OCI-LY7 (cell line): Measurements from ENCODE around the gene DHRS3. TPM values are rescaled to one million over a fixed set of nuclear protein-coding genes. Genes with fewer than 3 reads are reported as not detected.

Experiments
- BruUV-seq: library from RNA; stranded (reverse); fragments of 400-500 nt; replicated peaks from 2 replicates; lab custom pipeline; 2021; lab: Mats Ljungman, UMichigan
- CTCF ChIA-PET: fragments of 300-600 bp; sonication (Branson Sonifier 250); formaldehyde crosslinking; loops from one replicate; lab custom pipeline; 2022; ENCODE audit warnings: antibody characterized with exemption; ENCODE audit not compliant: unreplicated experiment; lab: Charles Lee
- POLR2A ChIA-PET: fragments of 300-600 bp; sonication (Branson Sonifier 250); formaldehyde crosslinking; loops from one replicate; lab custom pipeline; 2022; ENCODE audit warnings: antibody characterized with exemption; lab: Charles Lee
- DNase-seq: peaks from one replicate; pipeline ENCODE4 v3.0.0-alpha.2; 2015; ENCODE audit warnings: low spot score
- H2AFZ ChIP-seq: fragments of 200-600 bp; sonication (generic), shearing (Covaris generic); 2 replicates; pipeline ENCODE4 v1.6.1; 2014; ENCODE audit warnings: mild to moderate bottlenecking, antibody characterized with exemption, low read length, moderate library complexity
- H3K27ac ChIP-seq: fragments of 200-600 bp; sonication (generic); 2 replicates; pipeline ENCODE4 v1.5.1; 2014; ENCODE audit warnings: mixed run types, low read depth, mild to moderate bottlenecking, moderate library complexity, low read length, inconsistent platforms; ENCODE audit not compliant: poor library complexity, severe bottlenecking
- H3K36me3 ChIP-seq: fragments of 200-600 bp; sonication (generic); 2 replicates; pipeline ENCODE4 v1.6.1; 2014; ENCODE audit warnings: mild to moderate bottlenecking, antibody characterized with exemption, low read length, moderate library complexity, mixed read lengths; ENCODE audit not compliant: insufficient read depth
- H3K4me1 ChIP-seq: fragments of 200-600 bp; sonication (generic); 2 replicates; pipeline ENCODE4 v1.5.1; 2014; ENCODE audit warnings: mild to moderate bottlenecking, low read length; ENCODE audit not compliant: insufficient read depth, poor library complexity, severe bottlenecking
- H3K4me2 ChIP-seq: fragments of 200-600 bp; sonication (generic); 2 replicates; pipeline ENCODE4 v1.6.1; 2014; ENCODE audit warnings: mild to moderate bottlenecking, low read length
- H3K4me3 ChIP-seq: fragments of 200-600 bp; sonication (generic); 2 replicates; pipeline ENCODE4 v1.5.1; 2014; ENCODE audit warnings: mild to moderate bottlenecking, low read depth, low read length; ENCODE audit not compliant: poor library complexity, severe bottlenecking
- H3K79me2 ChIP-seq: fragments of 200-600 bp; sonication (generic); 2 replicates; pipeline ENCODE4 v1.6.1; 2016; ENCODE audit warnings: low read depth, mild to moderate bottlenecking, low read length, moderate library complexity, mixed read lengths; ENCODE audit not compliant: insufficient read depth
- H3K9me2 ChIP-seq: fragments of 200-600 bp; sonication (generic); 2 replicates; pipeline ENCODE4 v1.6.1; 2016; ENCODE audit warnings: mild to moderate bottlenecking, low read length, mixed read lengths; ENCODE audit not compliant: insufficient read depth
- H3K9me3 ChIP-seq: fragments of 200-600 bp; sonication (generic); 2 replicates; pipeline ENCODE4 v1.6.1; 2014; ENCODE audit warnings: mild to moderate bottlenecking, mixed run types, low read length, mixed read lengths
- H4K20me1 ChIP-seq: fragments of 200-600 bp; sonication (generic); 2 replicates; pipeline ENCODE4 v1.6.1; 2014; ENCODE audit warnings: mild to moderate bottlenecking, antibody characterized with exemption, low read length, moderate library complexity, mixed read lengths; ENCODE audit not compliant: insufficient read depth
- CTCF ChIP-seq: fragments of 200-600 bp; sonication (generic); conservative IDR thresholded peaks from 2 replicates; pipeline ENCODE4 v1.5.1; 2014; ENCODE audit warnings: mild to moderate bottlenecking, antibody characterized with exemption, low read length, moderate library complexity, mixed read lengths
- EZH2phosphoT487 ChIP-seq: fragments of 200-600 bp; sonication (generic); IDR thresholded peaks from 2 replicates; pipeline ENCODE4 v1.6.1; 2018; ENCODE audit warnings: low read depth, borderline replicate concordance, mild to moderate bottlenecking, mixed run types, antibody characterized with exemption, low read length, moderate library complexity, mixed read lengths
- intact Hi-C: fragments of 100-400 bp; cut with micrococcal nuclease; formaldehyde crosslinking; loops from one replicate; pipeline ENCODE4 v1.10.0; 2022; ENCODE audit not compliant: unreplicated experiment
- total RNA-seq, 2 experiments: library from RNA; depleted of rRNA in 1 of 2; stranded (reverse); fragments of >200 nt in 1 of 2; shearing (Covaris generic) in 1 of 2; gene quantifications; 2 replicates each; pipeline ENCODE4 v1.2.3, GENCODE V29; 2014 to 2022

DHRS3 gene
- total RNA-seq, 2 experiments from 2014 or later, result not detected

GRCh38 chr1:12596007-12596821, 21.8 kb downstream of the DHRS3 start:
- ChIA-PET POLR2A (no interaction called here), CTCF (no interaction called here)
- Histone ChIP-seq H3K27ac (no peak overlapping the region), H3K4me3 (no peak overlapping the region), H3K9me2 (no peaks in the 10 kb centered on the region), H3K79me2 (no peaks in the 10 kb centered on the region), H3K36me3 (no peaks in the 10 kb centered on the region), H3K4me2 (no peak overlapping the region), H3K9me3 (no peaks in the 10 kb centered on the region), H2AFZ (no peak overlapping the region), H4K20me1 (no peaks in the 10 kb centered on the region), H3K4me1 (no peaks in the 10 kb centered on the region)
- DNase-seq, result no peak
- TF ChIP-seq EZH2phosphoT487, result no peak
- no peak for TF ChIP-seq CTCF
- intact Hi-C loops, result no loop called here
- BruUV-seq, result no TSS peak

- BruUV-seq, result no TSS peak
- ChIA-PET POLR2A (no interaction called here), CTCF (no interaction called here)
- Histone ChIP-seq H3K27ac (no peak overlapping the region), H3K4me1 (no peaks in the 10 kb centered on the region), H3K9me3 (no peaks in the 10 kb centered on the region), H2AFZ (no peak overlapping the region), H3K9me2 (no peaks in the 10 kb centered on the region), H4K20me1 (no peaks in the 10 kb centered on the region), H3K4me3 (no peak overlapping the region), H3K4me2 (no peak overlapping the region), H3K79me2 (no peaks in the 10 kb centered on the region), H3K36me3 (no peaks in the 10 kb centered on the region)
- intact Hi-C loops, result no loop called here
- no peak for TF ChIP-seq CTCF
- TF ChIP-seq EZH2phosphoT487, result no peak
- DNase-seq, result no peak
Measured at GRCh38 chr1:12595757-12596006, 22.3 kb downstream of the DHRS3 start.

DNA sequence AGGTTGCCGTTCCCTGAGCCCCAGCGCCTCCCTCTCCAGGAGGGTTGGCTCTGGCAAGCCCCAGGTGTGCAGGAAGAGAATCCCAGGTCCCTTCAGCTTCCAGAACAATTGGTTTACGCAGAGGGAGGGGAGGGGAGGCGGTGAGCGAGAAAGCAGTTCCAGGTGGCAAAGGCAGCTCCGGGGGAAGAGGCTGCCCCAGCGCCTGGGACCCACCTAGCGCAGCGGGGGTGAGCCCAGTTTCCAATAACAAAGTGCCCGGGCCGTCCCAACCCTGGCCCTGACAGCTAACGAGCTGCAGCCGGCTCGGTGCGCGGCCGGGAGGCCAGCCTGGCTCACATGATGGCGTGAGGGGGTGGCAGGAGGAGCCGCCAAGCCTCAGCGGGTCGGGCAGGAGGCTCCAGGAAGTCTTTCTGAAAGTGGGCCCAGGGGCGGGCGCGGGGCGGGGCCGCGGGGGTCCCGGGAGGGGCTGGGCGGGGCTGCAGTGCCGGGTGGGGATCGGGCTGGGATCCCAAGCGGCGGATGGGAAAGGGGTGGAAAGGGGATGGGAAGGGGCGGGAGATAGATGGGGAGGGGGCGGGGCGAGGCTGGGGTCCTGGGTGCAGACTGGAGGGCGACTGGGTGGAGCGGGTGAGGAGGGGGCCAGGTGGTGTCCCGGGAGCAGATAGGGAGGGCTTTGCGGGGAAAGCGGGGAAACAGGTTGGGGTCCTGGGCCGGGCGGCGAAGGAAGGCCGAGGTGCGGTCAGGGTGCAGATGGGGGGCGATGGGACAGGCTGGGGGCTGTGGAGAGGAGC, 22.8 kb downstream of the DHRS3 start:
- Histone ChIP-seq H3K9me2 (no peaks in the 10 kb centered on the region), H3K4me1 (no peaks in the 10 kb centered on the region), H3K36me3 (no peaks in the 10 kb centered on the region), H3K4me2 (no peak overlapping the region), H3K79me2 (no peaks in the 10 kb centered on the region), H2AFZ (no peak overlapping the region), H4K20me1 (no peaks in the 10 kb centered on the region), H3K4me3 (no peak overlapping the region), H3K9me3 (no peaks in the 10 kb centered on the region), H3K27ac (no peak overlapping the region)
- intact Hi-C loops, result no loop called here
- ChIA-PET CTCF (no interaction called here), POLR2A (no interaction called here)
- no peak for TF ChIP-seq CTCF
- no peak for TF ChIP-seq EZH2phosphoT487
- DNase-seq, result no peak
- BruUV-seq, result no TSS peak
